CD4-positive, alpha-beta T cell treated with Interleukin-17A for 1 hour (primary cell): ENCODE measurements around the gene VRK3.
A peak's percentile ranks its signal among the peaks of the same experiment; 100 is the strongest.

Experiments
- DNase-seq: peaks from one replicate; pipeline ENCODE4 v3.0.0-alpha.2; 2020

The VRK3 gene

GRCh38 chr19:50030225-50030624 lies 5.1 kb upstream of the VRK3 start:
- DNase-seq, result no peak

DNA sequence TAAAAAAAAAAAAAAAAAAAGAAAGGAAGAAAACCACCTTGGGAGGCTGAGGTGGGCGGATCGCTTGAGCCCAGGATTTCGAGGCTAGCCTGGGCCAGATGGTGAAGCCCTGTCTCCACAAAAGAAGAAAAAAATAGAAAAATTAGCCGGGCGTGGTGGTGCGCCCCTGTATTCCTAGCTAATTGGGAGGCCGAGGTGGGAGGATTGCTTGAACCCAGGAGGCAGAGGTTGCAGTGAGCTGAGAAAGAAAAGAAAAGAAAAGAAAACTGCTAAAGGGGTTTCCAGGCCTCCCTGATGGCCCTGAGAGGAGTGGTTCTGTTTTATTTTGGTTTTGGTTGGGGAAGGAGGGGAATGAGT lies 1.4 kb upstream of the VRK3 start:
- DNase-seq, result no peak

GRCh38 chr19:50025794-50026549 lies 800 bp upstream of the VRK3 start, which contains the start of gene ZNF473:
TSS of gene ZNF473 (plus strand) at chr19:50026005. CDS start at chr19:50031083, 5,078 bp downstream.
- peak; percentile 96 for DNase-seq

DNA sequence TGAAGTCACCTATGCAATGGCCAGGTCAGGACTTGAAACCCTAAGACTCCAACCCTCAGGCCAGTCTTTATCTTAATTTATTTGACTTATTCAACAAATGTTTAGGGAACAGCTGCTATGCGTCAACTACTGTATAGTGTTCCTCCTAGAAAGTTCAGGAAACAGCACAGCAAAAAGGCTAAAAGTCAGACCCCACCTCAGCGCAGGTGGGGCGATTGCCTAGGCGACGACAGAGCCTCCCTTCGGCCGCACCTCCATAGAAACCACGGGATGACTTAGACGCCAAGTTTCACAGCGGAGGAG lies 502 bp downstream of the VRK3 start:
- DNase-seq, result no peak

DNA sequence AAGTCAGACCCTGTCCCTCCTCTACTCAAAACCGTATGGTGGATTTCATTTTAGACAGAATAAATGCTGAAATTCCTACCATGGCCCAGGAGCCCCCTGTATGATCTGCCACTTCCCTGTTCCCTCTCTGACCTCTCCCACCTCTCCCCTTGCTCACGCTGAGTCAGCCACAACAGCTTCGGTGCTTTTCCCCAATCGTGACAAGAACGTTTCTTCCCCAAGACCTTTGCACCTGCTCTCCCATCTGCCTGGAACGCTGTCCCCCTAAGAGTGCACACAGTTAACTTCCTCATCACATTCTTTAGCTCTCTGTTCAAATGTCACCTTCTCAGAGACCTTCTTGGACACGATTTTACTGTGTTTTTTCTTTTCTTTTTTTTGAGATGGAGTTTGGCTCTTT lies 2.3 kb downstream of the VRK3 start:
- DNase-seq, result no peak

- DNase-seq, result no peak
Observed at GRCh38 chr19:50020481-50020880, 4.7 kb downstream of the VRK3 start.

DNA sequence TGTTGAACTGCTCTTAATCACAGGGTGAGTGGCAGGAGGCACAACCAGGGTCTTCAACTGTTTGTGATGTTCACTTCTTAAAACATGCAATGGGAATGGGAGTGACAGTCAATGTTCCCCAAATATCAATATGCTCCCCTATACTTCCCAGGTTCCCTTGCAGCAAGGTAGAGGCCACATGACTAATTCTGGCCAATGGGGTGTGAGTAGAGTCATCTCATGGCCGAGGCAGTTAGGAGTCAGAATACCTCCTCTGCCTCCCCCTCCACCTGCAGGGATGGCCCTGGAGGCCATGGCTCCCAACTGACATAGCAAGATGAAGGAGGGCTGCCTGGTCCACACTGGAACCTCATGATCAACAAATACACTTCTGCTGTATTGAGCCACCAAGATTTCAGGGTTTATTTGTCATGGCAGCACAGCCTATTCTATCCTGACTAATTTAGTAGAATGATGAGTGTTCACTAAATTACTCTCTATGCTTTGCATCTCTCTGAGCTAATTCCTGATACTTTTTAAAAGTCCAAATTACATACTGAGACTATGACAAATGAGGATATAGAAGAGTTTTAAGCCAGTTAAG lies 8.9 kb downstream of the VRK3 start:
- no peak for DNase-seq

GRCh38 chr19:50008532-50008931 lies 16.6 kb downstream of the VRK3 start:
- DNase-seq, result no peak

DNA sequence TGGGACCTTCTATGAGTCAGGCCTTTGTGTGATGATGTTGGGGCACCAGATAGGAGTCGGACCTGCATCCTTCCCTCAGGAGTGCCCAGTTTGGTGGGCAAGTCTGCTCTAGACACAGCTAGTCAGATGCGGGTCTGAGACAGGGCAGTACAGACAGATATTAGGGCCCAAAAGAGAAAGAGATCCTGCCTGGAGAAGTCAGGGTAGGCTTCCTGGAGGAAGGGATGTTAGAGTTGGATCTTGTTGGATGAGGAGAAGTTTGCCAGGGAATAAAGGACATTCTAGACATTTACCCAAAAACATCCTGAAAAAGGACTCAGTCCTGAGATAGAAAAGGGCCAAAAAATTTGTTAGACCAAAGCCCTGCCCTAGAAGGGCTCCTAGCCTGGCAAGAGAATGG lies 17.2 kb downstream of the VRK3 start:
- no peak for DNase-seq

DNA sequence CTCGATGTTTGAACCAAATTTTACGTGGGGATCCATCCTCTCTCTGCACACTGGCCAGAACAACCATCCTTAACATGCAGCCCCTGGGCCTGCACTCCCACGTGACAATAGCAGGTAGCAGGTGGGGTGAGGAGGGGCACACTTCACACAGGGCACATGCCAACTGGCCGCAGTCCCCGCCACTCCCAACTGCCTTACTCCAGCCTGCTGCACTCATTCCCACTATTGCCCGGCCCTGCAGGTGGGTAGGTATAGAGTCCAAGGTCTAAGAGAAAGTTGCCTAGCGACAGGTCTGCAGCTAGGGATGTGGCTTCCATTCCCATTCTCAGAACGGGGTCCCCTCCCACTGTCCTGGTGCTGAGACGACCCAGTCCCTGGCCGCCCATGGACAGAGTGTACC lies 18.0 kb downstream of the VRK3 start:
- DNase-seq, result no peak

DNA sequence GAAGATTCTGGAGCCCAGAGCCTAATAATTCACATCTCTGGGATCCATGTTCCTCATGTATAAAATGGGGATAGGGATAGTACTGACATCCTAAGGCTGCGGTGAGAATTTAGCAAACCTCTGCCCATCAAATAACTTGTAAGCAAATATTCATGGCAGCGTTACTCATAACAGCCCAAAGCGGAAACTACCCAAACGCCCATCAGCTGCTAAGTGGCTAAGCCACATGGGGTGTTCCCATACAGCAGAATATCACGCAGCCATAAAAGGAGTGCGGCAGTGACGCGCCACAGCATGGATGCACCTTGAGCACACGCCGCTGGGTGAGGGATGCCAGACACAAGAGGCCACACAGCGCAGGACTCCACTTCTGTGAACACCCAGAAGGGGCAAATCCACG lies 19.7 kb downstream of the VRK3 start:
- DNase-seq, result no peak

GRCh38 chr19:50003810-50004419 lies 21.3 kb downstream of the VRK3 start:
- DNase-seq, result peak; percentile 12

GRCh38 chr19:50003254-50003788 lies 21.9 kb downstream of the VRK3 start:
- no peak for DNase-seq

DNA sequence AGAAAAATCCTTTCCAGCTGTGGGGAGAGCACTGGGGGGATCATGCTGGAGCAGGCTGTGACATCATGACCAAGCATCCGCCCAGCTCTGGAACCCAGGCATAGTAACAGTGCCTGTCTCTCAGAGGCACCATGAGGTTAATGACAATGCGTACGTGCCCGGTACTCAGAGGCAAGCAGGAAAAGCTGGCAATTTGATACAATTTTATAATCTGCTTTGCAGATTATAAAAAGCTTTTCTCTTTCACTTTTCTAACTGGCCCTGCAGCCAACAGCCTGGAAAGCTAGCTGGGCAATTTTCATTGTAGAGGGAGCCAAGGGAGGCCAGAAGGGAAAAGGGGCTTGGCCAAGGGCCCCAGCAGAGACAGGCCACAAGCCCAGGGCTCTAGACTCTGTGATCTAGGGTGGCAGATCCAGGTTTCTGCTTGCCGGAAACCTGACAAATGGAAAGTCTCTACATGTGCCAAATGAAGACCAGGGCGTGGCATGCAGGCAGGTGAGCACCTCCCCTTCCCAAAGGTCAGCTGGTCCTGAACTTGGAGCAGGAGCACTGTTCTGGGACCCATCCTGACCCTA lies 22.7 kb downstream of the VRK3 start:
- DNase-seq, result no peak

- DNase-seq, result no peak
Observed at GRCh38 chr19:50001775-50002174, 23.4 kb downstream of the VRK3 start.

DNA sequence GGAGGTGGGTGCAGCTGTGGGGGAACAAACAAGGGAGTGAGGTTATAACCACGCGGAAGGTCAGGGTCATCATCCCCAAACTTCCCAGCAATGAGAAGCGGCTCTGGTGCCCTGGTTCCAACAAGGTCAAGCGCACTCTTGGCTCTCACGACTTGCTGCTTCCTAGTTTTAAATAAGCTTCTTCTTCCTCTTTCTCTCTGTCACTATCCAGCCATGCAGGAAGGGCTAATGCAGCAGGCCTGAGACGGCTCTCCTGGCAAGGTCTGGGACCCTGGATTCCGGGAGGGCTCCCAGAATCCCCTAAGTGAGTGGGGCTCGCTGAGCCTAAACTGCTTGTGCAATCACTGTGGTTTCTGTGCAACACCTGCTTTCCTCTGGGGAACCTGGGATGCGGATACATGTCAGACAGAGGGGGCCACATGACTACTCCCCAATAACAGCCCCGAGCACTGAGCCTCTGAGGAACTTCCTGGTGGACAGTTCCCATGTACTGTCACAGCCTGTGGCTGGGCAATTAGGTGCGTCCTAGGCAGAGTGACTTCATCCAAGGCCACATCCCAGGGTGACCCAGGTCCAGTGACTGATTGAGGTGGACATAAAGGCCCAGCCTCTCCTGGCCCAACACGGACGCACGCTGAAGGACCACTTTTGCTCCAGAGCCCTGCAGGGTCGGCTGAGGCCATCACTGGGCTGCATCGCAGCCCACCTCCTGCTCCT lies 24.2 kb downstream of the VRK3 start:
- DNase-seq, result no peak

DNA sequence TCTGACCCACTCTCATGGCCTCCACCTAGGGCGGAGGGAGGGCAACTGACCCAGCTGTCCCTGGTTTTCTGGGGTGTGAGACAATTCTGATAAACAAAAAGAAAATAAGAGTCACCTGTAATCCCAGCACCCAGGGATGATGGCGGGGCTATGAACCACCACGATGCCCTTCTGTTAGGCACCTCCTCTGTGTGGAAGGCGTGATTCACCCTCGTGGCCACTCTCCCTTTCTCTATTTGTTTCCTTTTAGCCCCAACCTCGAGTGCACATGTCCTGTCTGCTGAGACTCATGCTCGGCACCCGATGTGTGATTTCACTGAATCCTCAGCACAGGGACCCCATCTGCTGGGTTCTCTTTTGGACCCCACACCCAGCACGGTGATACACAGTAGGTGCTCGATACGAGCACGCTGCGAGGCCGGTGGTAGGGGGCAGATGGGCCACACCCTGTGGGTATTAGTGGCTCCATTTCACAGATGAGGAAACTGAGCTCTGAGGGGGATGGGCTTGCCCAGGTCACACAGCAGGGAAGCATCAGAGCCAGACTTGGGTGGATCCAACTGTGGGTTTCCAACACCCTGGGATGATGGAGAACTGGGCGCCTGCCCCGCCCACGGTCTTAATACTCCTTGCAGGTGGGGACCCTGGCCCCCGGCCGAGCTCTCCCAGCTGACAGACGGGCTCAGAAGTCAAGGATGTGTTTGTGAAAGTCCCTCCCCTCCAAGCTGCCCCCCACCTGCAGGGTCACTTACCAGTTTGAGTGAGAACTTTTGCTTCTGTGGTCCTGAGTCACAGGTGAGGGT lies 24.9 kb downstream of the VRK3 start:
- DNase-seq, result no peak

DNA sequence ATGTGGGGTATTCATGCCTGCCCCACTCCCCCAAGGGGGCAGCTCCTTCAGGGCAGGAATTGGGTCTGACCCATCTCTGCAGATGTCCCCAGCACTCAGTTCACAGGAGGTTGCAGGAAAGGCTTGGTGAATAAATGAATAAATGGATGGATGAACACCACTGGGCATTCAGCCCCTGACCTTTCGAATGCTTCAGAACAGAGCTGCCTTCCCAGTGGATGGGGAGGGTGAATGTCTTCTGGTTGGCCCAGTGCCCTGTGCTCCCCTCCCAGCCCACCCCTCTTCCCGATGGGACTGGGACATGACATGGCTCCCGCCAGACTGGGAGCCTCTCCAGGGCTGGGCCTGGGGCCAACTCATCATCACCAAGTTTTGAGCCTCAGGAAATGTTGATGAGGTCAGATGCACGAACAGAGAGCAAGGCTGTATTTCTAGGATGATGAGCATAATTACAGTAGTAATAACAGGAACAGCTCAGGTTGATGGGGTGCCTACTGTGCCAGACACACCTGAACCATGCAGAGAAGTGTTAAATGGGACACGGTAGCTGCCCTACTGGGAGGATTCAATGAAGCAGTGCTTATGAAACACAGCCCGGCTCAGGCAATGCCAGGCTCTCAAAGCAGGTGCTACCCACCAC lies 25.7 kb downstream of the VRK3 start:
- DNase-seq, result no peak

DNA sequence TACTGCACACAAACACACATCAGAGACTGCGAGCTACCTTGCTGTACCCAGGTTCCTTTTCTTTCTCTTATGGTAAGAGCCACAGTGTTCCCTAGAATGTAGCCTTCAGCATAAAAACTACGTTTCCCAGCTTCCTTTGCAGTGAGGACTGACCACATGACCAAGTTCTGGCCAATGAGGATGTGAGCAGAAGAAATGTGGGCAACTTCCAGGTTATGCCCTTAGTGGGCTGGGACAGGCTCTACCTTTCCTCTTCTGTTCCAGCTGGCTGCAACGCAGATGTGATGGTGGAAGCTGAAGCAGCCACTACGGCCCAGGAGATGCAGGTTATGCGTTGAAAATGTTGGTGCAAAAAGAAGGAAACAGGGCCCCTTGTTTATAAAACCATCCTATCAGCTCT lies 27.5 kb downstream of the VRK3 start:
- DNase-seq, result peak; percentile 45

DNA sequence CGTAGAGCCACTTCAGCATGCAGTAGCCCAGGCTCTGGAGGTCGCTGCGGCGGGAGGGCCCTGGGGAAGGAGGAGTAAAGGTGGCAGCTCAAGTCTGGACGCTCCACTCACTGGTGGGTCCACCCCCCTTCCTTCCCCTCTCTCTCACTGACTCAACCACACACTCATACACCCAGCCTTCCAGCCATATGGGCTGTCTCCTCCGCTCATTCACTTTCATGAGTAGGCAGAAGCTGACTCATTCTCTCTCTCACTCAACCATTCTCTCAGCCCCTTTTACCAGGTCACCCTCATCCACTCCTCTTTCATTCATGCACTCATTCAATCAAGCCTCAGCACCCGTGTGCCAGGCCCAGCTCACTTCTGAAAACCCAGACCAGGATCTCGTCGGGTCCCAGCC lies 36.7 kb downstream of the VRK3 start:
- no peak for DNase-seq

DNA sequence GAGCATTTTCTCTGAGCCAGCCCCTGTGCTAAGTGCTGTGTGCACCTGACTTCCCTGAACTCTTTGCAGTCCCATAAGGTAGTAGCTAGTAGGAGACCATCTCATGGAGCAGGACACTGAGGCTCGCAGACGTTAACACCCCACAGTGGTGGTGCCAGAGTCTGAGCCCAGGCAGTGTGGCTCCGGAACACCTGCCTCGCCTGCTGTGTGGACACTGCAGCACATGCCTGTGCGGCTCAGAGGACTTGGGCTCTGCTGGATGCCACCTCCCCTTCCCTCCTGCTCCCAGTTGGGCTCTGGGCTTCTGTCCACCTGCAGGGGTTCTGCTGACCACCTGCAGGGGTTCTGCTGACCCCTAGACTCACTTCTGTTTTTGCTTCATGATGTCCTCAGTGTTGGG lies 37.2 kb downstream of the VRK3 start:
- no peak for DNase-seq

DNA sequence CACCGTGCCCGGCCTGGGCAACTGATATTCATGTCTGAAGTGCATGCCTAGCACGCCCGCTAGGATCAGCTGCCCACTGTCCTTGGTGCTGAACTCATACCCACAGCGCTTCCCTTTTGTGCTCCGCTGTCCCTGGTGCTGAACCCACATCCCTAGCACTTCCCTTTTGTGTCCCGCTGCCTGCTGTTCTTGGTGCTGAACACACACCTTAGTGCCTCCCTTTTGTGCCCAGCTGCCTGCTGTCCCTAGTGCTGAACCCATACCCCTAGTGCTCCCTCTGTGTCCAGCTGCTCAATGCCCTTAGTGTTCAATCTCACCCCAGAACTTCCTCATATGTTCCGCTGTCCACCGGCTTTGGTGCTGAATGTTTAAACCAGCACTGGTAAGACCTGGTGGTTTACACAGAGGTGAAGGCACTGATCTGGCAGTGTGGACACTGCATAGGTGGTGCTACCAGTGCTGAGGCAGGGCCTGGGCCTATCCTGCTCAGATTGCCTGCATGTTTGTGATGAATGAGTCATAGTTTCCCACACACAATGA lies 37.9 kb downstream of the VRK3 start:
- DNase-seq, result peak; percentile 85
